Body of pancreas (tissue), 4 donors: ENCODE results near the gene PLCG2.

Experiments used
- CTCF ChIP-seq, 7 experiments: fragments of 450-650 bp in 4 of 7; fragments of 200-600 bp in 3 of 7; sonication (generic) in 3 of 7; IDR thresholded peaks; one replicate each; pipeline ENCODE4 v1.5.1; 2016 to 2019; ENCODE audit warnings: antibody characterized with exemption in 7 of 7
- POLR2A ChIP-seq, 3 donors: fragments of 450-650 bp; IDR thresholded peaks; one replicate each; pipeline ENCODE4 v1.6.1; 2016; ENCODE audit warnings: antibody characterized with exemption in 3 of 3, mild to moderate bottlenecking in 2 of 3

GRCh38 chr16:81864646-81865382 is 85.7 kb downstream of the PLCG2 start:
- no peak for TF ChIP-seq CTCF (IDR thresholded peaks at IDR 0.05)
- TF ChIP-seq POLR2A (IDR thresholded peaks at IDR 0.05) = no peak
